ENCODE data around the gene TTC32.

- TF ChIP-seq TCF7L2 (IDR thresholded peaks at IDR 0.05; ENCODE audit: low read depth, low read length) (no peak), CTCF (IDR thresholded peaks at IDR 0.05) (no peak), POLR2AphosphoS5 (IDR thresholded peaks at IDR 0.05; ENCODE audit: low read depth, low read length) (no peak)
Measured at GRCh38 chr2:19894134-19894792, 7.5 kb downstream of the TTC32 start.
